GOT3 (cell line): ENCODE results near the gene BAD.
A peak's percentile ranks its signal among the peaks of the same experiment; 100 is the strongest.

Experiments used
- DNase-seq: peaks from one replicate; lab custom pipeline; 2025; ENCODE audit warnings: mixed read lengths; lab: John Stamatoyannopoulos, UW

The BAD gene

DNA sequence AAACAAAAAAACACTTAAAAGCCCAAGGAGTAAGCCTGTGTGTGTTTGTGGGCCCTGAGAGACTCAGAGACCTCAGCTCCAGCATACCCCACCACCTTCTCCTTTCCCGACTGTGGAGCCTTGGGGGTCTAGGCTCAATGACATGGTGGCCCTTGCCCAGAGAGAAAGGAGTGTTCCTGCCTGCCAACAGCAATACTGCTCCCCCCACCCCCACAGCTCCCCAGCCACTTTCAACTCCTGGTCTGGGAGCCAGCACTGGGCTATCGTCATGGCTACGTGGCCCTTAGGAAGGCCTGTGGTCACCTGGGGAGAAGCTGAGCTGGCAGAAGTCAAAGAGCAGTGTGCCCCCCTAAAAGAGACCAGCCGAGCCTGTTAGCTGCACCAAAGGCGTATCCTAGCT is 40.4 kb downstream of the BAD start:
- no peak for DNase-seq

GRCh38 chr11:64243236-64243854 is 41.1 kb downstream of the BAD start:
- DNase-seq, result no peak

DNA sequence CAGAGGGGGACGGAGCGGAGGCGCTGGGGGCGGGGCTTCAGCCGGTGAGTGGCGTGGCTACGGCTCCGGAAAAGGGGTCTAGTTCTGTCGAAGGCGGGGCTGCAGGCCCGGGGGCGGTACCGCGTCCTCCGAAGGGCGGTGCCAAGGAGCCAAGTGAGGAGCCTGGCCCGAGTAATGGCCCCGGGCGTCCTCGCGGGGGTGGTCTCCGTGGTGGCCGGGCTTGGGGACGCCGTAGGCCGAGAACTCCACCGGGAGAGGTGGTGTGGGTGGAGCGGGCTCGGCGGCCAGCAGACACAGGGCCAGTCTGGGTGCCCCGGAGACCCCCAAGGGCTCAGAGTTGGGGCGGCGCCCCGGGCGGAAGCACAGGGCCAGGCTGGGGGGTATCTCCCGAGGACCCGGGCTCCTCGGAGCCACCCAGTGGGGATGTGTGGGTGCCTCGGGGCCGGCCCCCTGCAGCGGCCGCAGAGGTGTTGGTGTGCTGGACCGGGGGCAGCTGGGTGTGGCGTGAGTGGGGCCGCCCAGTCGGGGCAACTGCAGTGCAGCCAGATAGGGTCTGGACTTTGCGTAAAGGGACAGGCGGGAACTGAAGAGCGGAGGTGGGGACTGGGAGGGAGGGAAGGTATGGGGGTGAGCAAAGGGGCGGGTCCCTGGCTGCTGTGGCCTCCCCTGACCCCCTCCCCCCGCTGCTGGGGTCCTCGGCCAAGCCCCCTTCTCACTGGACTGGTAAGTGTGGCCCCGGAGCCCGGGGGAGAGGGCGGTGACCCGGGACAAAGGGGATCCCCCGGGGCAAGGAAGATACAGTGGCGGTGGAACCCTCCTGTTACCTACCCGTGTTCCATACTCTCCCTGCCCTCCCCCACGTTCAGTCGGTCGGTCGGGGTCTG is 42.7 kb downstream of the BAD start:
- DNase-seq, result no peak

DNA sequence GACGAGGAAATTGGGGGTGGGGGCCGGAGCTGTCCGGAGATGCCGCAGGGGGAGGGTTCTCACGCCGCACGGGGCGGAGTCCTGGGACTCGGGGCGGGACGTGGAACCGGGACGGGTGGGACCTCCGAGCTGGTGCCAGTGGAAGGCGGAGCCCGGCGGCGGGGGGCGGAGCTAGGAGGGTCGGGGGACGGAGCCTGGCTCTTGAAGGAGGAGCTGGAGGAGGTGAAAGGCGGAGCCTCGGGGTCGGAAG is 43.3 kb downstream of the BAD start:
- peak; percentile 99 for DNase-seq

- peak; percentile 94 for DNase-seq
Measured at GRCh38 chr11:64240435-64241240, 43.8 kb downstream of the BAD start, which contains the start of gene FKBP2. FKBP2 (plus strand) TSS chr11:64241095; CDS start chr11:64242388, 1,293 bp downstream.

- no peak for DNase-seq
Measured at GRCh38 chr11:64239662-64240434, 44.6 kb downstream of the BAD start.

DNA sequence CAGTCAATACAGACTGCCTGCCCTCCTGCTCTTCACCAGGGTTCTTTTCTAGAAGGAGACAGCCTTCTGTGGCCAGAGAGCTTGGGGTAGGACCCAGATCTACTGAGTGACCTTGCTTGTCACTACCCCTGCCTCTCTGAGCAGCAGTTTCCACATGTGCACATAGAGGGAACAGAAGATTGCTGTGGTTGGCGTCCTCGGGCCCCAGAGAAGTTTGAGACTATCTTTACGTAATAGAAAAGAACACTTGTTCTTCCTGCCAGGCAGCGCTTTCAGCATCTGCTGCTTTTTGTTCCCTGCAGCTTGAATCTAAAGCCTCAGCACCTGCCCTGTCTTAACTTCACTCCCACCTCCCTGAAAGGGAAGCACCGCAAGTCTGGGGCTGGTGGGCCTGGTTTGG is 45.5 kb downstream of the BAD start:
- no peak for DNase-seq

- no peak for DNase-seq
Measured at GRCh38 chr11:64238076-64238475, 46.4 kb downstream of the BAD start.

DNA sequence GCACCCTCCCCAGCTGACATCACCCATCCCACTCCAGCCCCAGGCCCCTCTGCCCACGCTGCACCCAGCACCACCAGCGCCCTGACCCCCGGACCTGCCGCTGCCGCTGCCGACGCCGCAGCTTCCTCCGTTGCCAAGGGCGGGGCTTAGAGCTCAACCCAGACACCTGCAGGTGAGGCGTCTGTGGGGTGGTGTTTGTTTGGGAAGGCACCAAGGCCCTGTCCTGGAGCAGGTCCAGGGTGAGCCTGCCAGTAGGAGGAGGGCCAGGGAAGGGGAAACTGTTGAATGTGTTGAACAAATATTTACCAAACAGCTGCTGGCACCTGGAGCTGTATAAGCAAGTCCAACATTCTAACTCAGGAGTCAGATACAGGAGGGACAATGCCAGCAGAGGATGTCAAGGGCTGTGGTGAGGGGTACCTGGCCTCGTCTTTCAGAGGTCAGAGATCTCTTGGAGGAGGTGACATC is 46.9 kb downstream of the BAD start:
- no peak for DNase-seq

DNA sequence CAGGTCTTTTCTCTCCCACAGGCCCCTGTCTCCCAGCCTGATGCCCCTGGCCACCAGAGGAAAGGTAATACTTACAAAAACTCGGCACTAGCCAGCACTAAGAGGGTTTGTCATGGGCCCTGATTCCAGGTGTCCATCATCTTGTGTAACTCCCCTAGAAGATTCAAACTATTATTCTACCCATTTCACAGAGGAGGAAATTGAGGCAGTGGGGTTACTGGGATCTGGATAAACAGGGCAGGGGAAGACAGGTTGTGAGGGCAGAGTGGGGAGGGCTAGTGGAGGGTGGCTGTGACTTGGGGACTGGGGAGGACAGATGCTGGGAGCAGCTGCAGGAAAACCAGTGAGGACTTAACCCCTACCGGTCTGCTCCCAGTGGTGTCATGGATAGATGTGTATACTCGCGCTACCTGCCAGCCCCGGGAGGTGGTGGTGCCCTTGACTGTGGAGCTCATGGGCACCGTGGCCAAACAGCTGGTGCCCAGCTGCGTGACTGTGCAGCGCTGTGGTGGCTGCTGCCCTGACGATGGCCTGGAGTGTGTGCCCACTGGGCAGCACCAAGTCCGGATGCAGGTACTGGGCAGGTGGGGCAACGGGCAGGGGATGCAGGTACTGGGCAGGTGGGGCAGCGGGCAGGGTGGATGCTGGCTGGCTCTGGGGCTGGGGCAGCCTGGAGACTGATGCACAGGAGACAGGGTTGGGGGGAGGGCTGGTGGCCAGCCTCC is 48.9 kb downstream of the BAD start:
- no peak for DNase-seq

DNA sequence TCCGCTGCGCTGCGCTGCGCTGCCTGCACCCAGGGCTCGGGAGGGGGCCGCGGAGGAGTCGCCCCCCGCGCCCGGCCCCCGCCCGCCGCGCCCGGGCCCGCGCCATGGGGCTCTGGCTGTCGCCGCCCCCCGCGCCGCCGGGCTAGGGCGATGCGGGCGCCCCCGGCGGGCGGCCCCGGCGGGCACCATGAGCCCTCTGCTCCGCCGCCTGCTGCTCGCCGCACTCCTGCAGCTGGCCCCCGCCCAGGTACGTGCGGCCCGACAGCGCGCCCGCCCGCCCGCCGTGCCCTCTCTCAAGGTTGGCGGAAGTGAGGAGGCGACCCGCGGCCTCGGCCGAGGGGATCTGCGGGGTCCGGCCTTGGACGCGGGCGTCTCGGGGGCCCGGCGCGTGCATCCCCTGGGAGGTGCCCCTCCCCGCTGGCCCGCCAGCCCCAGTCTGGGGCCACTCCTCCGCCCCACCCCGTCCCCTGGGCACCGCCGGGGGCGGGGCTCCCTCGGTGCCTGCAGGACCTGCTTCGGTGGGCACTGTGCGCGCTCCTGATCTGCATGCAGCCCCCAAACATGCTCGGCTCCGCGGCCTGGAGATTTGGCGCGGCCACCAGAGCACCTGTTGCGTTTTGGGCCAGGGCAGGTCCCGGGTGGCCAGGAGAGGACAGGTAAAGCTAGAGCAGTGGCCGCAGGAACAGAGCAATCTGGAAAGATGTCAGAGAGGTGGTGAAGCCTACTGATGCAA is 49.7 kb downstream of the BAD start:
- DNase-seq, result no peak

GRCh38 chr11:64233913-64234586 is 50.4 kb downstream of the BAD start, which contains the start of gene VEGFB:
VEGFB (plus strand) TSS chr11:64234584; CDS start chr11:64234834, 250 bp downstream.
- no peak for DNase-seq

- no peak for DNase-seq
Measured at GRCh38 chr11:64232967-64233315, 51.5 kb downstream of the BAD start.

DNA sequence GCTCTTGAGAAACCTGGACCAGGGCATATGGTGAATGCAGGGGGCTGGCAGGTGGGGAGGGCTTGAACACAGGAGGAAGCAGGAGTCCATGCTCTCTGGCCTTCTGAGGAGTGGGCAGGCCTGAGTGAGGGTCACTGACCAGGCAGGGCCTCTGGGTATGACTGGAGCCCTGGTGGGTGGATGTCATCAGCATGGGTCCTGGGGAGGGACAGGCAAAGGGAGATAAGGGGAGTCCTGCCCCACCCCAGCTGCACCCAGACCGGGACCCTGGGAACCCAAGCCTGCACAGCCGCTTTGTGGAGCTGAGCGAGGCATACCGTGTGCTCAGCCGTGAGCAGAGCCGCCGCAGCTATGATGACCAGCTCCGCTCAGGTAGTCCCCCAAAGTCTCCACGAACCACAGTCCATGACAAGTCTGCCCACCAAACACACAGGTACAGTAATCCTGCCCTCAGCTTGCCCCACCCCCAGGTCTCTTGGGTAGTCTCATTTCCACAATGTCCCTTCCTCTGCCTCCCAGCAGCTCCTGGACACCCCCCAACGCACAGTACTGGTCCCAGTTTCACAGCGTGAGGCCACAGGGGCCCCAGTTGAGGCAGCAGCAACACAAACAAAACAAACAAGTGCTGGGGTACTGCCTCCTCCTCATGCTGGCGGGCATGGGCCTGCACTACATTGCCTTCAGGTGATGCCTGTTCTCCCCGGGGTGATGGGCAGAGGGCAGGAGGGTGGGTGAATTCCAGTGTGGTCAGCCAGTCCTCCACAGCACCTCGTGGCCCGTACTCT is 52.1 kb downstream of the BAD start:
- DNase-seq, result no peak

GRCh38 chr11:64231546-64231945 is 52.9 kb downstream of the BAD start:
- no peak for DNase-seq

DNA sequence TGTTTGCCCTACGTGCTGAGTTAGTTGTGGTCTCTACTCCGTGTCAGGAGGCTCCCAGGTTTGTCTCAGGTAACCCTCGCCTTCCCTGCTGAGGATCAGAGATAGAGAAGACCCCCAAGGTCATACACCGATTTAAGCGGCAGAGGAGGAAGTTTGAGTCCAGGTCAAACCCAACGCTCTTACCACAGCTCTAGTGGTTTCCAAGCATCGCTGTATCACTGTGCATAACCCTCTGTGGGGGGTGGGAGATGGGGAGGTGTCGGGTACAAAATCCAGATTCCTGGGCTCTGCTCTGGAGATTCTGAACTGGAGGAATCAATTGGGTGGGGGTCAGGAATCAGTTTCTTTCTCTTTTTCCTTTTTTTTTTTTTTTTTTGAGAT is 53.5 kb downstream of the BAD start:
- no peak for DNase-seq

- DNase-seq, result peak; percentile 27
Measured at GRCh38 chr11:64230171-64230984, 54.1 kb downstream of the BAD start, which contains the start of gene DNAJC4. DNAJC4 (plus strand) TSS chr11:64230548; CDS start chr11:64230855, 307 bp downstream.

DNA sequence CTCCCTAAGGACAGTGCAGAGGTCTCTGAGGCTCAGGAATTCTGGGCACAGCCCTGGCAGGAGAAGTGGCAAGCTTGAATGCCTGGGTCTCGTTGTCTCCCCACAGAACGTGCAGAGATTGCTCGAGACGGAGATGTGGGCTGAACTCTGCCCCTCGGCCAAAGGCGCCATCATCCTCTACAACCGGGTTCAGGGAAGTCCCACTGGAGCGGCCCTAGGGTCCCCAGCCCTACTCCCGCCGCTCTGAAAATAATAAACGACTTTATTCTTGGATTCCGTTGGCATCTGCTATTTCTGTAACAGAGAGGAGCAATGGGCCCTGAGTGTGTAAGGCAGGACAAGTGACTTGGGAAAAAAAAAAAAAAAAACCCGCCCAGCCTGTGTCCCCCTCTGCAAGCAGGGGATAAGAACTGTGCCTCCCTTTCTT is 54.7 kb downstream of the BAD start:
- DNase-seq, result no peak
